Right ventricle myocardium inferior (tissue), 1 donor: ENCODE measurements around the gene ZC3H13. TPM values are rescaled to one million over a fixed set of nuclear protein-coding genes. Genes with fewer than 3 reads are reported as not detected.

ENCODE experiments used
- ATAC-seq: fragments of 200-7000 bp; cut with Tn5 transposase; one replicate; pipeline ENCODE4 v1.9.1; 2020; ENCODE audit warnings: mild to moderate bottlenecking, moderate library complexity
- DNase-seq: peaks from one replicate; pipeline ENCODE4 v3.0.0; 2021; ENCODE audit errors: missing footprints
- intact Hi-C: fragments of 100-400 bp; cut with DNase I; formaldehyde crosslinking; loops from one replicate; pipeline ENCODE4 v1.11.0; 2022
- total RNA-seq: library from RNA; stranded (reverse); fragmentation: NEBNext Ultra II Directional; extraction: Animal tissue kit (Norgen Biotek cat#: 25700); gene quantifications from one replicate; pipeline ENCODE4 v1.2.1, GENCODE V29; 2021
- donor health status: DM: no; HTN: yes; CAD: no; lungs with severe emphysema.

ZC3H13 gene
- total RNA-seq, 1 donor from 2014 or later = 40.3 TPM

GRCh38 chr13:46071590-46072249, 19.2 kb upstream of the ZC3H13 start:
- intact Hi-C loops = no loop called here
- ATAC-seq (no peak), DNase-seq (no peak)

- ATAC-seq (no peak), DNase-seq (no peak)
- intact Hi-C loops = no loop called here
These were observed 10.7 kb upstream of the ZC3H13 start for GRCh38 chr13:46063292-46063691.

DNA sequence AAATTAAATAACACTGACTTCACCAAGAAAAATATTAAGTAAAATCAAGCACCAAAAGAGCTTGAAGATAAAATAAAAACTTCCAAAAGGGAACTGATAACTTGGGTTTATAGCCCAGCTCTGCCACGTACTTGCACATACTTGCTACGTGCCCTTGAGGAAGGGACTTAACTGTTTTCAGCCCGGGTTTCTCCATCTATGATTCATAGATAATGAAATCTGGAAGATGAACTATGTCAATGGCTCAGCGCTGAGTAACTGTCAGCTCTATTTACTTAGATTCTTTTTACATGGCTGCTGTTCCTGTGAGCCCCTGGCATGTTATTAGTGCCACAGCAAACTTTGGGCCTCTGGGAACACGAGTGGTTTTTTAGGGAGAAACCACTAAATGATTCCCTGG, 9.6 kb upstream of the ZC3H13 start:
- ATAC-seq (no peak), DNase-seq (no peak)
- intact Hi-C loops = no loop called here

DNA sequence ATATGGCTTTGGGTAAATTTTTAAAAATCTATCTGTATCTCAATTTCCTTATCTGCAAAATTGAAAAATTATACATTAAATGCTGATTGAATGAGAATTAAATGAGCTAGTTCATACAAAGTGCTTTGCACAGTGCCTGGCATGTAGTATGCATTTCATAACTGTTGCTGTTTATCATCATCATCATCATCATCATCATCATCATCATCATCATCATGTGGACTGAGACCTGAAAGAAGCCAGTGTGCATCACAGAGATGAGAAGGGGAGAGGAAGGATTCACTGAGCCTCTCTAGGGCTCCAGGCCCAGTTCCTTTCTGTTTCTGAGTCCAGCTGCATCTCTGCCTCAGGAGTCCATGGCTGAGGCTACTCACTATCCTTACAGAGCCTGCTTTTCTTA, 6.9 kb upstream of the ZC3H13 start:
- DNase-seq = no peak
- ATAC-seq = no peak
- intact Hi-C loops = no loop called here

GRCh38 chr13:46058268-46058667, 5.7 kb upstream of the ZC3H13 start:
- intact Hi-C loops = no loop called here
- ATAC-seq (no peak), DNase-seq (no peak)

DNA sequence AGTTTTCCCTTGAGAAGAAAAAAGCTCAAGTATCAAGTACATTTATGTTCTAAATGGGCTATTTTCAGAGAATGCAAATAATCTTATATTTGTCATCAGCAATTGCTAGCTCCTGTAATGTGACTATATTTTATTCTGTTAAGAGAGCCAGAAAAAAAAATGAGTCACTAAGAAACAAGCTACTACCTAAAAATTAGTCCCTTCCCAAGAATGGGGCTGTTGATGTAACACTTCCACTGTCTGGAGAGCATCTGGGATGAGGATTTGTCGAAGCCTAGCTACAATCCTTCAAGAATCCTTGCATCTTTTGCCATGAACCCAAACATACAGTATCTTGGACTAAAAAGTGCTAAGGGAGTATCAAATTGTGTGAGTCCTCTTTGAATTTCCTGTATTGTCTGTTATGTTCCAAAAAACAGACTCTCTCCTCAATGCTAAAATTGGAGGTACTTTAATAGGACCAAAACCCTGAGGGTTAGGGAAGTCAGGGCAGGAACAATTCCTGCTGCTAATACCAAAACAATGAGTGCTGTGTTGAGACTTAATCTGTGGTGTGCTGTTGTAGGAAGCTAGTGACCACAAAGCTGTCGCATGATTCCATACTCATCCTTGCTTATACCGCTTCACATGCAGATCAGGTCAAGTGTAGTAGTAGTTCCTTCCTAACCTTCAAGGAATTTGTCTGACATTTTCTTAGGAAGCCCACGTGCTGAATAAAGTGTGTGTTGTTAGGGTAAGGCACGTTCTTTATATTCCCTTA, 4.9 kb upstream of the ZC3H13 start:
- intact Hi-C loops = no loop called here
- ATAC-seq (no peak), DNase-seq (no peak)

DNA sequence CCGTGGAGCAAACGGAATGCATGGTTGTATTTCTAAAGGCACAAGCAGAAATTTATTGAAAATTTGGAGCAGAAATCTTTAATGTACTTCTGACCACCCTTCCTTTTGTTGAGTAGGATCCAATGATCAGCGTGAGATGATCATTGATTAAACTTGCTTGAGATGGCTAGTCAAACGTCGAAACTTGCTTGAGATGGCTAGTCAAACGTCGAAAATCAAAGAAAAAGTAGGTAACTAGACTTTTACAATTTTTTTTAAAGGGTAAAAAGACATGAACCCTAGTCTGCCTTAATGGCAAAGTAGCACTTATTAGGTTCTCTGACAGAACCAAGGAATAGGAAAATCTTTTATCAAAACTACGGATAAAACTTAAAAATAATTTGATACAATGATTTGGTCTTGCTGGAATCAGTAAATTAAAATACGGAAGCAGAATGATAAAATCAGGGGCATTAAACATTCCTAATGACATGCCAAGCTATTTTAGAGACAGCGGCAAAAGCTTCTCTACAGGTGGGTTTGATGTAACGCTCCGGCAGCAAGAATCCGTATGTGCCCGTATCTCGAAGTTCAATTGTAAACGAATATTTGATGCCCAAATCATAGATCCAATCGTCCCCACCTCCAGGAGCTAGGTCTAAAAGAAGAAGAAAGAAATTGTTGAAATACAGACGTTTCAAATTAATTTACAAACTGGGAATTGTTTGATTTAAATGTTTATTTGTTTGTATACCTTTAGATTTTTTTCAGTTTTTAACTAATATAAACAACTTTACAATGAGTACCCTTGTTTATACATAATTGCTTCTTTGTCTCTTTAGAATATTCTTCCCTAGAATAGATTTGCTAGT, 841 bp upstream of the ZC3H13 start:
- intact Hi-C loops = no loop called here
- no peak for ATAC-seq
- no peak for DNase-seq

DNA sequence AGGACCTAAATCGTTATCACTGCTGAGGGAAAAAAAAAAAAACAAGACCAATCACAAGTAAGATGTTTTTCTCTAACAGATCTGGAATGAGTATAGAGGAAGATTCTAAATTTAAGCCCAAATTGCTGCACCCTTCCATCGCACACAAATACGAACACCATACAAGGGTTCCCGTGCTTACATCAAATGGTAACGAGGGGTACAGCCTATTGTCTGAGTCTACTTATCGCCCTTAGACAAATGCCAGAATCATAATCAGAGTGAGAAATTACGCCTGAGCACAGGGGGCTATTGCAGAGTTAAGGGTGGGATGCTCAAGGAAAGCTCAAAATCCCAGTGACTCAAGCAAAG, 603 bp downstream of the ZC3H13 start:
- intact Hi-C loops = no loop called here
- peak; percentile 2 for ATAC-seq
- DNase-seq = no peak

GRCh38 chr13:46050771-46051170, 1.8 kb downstream of the ZC3H13 start:
- DNase-seq (no peak), ATAC-seq (no peak)
- intact Hi-C loops = no loop called here

- intact Hi-C loops = no loop called here
- ATAC-seq (no peak), DNase-seq (no peak)
These were observed 7.1 kb downstream of the ZC3H13 start for GRCh38 chr13:46045424-46045823.

GRCh38 chr13:46043647-46044046, 8.9 kb downstream of the ZC3H13 start:
- ATAC-seq (no peak), DNase-seq (no peak)
- intact Hi-C loops = no loop called here

DNA sequence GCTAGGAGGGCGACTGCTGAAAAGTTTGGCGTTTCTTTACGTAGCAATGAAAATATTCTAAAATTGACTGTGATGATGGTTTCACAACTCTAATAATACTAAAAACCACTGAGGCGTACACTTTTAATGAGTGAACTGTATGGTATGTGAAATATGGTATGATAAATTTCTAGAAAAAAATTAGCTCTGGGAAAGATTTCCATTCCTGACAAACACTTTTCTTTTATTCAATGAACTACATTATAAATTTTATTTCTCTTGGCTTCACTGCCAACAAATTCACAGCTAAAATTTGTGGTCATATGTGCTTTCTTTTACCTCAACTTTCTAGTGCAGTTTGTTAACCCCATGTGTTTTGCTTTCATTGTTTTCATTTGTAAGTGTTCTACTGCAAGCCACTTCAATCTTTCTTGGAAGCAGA, 11.1 kb downstream of the ZC3H13 start:
- intact Hi-C loops = no loop called here
- ATAC-seq (no peak), DNase-seq (no peak)

DNA sequence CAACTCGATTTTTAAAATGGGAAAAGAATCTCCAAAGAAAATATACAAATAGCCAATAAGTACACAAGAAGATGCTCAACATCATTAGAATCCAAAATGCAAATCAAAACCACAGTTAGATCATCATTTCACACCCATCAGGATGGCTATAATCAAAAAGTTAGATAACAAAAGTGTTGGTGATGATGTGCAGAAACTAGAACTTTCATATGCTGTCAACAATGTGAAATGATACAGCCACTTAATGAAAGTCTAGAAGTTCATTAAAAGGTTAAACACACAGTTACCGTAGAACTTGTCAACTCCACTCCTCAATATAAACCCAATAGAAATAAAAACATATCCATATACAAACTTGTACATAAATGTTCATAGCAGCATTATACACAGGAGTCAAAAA, 11.8 kb downstream of the ZC3H13 start:
- intact Hi-C loops = no loop called here
- ATAC-seq = no peak

DNA sequence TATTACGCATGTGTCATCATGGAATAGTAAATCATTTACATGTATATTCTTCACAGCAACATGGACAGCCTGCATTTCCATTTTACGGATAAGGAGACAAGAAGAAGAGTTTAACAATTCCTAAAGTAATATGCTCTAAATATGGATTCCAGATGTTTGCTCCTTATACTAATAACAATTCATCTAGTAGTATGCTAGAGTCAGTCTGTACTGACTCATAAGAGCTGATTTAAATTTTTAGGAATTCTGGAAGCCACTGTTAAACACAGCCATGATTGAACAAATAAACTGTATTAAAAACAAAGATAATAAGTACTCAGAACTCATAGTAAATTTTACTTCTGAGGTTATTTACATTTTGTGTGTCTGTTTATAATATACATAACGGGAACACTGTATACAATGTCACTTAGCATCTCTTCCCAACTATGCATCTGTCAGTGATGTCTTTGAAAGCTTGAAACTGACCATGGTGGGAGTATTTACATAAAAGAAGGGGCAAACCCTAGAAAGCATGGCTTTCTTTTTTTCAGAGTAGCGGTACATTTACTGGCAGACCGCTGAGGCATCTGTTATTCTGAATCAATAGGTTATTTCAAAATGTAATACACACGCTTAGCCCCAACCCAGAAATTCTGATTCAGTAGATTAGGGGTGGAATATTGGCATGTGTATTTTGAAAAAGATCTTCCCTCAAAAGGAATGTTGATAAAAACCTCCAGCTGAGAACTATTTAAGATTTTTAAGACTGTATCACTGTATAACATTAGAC, 12.9 kb downstream of the ZC3H13 start:
- DNase-seq (no peak), ATAC-seq (no peak)
- intact Hi-C loops = no loop called here

More for the DNA sequence above, 11.8 kb downstream of the ZC3H13 start:
- no peak for DNase-seq

DNA sequence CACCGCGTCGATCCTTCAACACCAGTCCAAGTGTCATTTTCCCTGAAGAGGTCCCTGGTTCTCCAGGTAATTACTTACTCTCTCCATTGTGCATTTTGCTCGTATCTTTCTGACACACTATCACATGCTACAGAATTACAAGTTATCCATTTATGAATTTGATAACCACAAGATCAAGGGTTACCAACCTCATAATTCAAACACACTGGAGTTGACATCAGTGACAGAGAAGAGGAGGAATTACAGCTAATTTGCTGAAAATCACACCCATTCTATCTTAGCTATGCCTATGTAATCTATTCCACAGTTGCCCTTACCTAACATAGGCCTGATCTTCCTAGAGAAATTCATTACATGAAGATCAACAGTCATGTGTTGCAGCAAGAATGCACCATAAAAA, 14.2 kb downstream of the ZC3H13 start:
- intact Hi-C loops = no loop called here
- no peak for ATAC-seq
- DNase-seq = no peak

DNA sequence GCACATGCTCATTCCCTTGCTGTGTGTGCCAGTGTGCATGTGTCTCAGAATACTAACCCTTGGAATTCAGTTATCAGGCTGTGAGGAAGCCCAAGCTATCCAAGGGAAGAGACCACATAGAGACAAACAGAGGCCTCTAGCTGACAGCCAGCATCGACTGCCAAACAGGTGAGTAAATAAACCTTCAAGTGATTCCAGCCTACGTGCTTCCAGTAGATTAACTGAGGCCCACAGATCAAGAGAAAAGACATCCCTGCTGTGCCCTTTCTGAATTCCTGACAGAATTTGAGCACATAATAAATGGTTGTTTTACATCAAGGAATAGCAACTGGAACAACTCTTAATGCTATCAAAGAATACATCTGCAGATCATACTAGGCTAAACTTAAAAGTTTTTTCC, 17.5 kb downstream of the ZC3H13 start:
- ATAC-seq (no peak), DNase-seq (no peak)
- intact Hi-C loops = no loop called here

DNA sequence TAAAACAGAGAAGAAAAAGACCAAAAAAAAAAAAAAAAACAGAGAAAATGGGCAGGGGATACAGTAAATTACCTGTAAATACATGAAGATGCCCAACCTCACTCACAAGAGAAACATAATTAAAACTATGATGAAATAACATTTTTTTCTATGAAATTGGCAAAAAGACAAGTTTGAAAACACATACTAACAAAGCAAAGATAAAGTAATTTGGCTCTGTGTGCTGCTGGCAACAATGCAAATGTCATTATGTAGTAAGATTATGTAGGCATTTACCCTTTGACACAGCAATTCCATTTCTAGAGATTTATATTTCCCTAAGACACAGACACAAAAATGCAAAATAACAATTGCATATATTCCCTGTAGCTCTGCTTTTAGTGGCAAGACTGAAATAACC, 20.2 kb downstream of the ZC3H13 start:
- intact Hi-C loops = no loop called here
- ATAC-seq = no peak

DNA sequence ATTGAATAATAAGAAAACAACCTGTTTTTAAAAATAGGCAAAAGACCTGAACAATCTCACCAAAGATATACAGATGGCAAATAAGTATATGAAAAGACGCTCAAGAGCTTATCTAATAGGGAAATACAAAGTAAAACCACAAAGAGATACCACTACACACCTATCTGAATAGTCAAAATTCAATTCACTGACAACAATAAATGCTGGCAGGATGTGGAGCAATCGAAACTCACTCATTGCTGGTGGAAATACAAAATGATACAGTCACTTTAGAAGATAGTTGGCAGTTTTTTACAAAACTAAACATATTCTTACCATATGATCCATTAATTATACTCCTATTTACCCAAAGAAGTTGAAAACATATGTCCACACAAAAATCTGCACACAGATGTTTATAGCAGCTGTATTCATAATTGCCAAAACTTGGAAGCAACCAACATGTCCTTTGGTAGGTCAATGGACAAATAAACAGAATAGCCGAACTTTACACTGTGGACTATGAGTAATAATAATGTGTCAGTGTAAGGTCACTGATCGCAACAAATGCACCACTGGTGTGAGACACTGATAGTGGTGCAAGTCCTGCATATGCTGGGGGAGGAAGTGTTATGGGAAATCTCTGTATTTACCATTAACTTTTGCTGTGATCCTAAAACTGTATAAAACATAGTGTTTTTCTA, 20.8 kb downstream of the ZC3H13 start:
- intact Hi-C loops = no loop called here
- DNase-seq (no peak), ATAC-seq (no peak)

More for the DNA sequence above, 20.2 kb downstream of the ZC3H13 start:
- no peak for DNase-seq

DNA sequence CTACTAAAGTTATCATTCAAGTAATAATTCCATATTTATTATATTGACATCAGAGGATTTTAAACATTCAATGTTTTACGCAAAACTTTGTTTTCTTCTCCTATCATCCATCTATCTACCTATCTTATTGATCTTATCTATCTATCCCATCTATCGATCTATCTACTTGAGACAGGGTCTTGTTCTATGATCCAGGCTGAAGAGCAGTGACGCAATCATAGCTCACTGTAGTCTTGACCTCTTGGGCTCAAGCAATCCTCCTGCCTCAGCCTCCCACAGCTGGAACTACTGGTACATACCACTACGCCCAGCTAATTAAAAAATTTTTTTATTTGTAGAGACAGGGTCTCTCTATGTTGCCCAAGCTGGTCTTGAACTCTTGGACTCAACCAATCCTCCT, 27.4 kb downstream of the ZC3H13 start:
- DNase-seq = no peak
- intact Hi-C loops = no loop called here
- ATAC-seq = no peak
